WTC11 (cell line): ENCODE measurements around the gene DNAJB2. TPM values are rescaled to one million over a fixed set of nuclear protein-coding genes. Genes with fewer than 3 reads are reported as not detected.

Experiments used
- ATAC-seq: fragments of 200-7000 bp; cut with Tn5 transposase; 2 replicates; pipeline ENCODE4 v1.10.0; 2021; ENCODE audit warnings: mild to moderate bottlenecking, moderate library complexity
- CTCF ChIA-PET: fragments of 300-600 bp; sonication (Branson Sonifier 250); formaldehyde crosslinking; loops from one replicate; lab custom pipeline; 2021; ENCODE audit warnings: antibody characterized with exemption; lab: Charles Lee
- POLR2A ChIA-PET: fragments of 350-600 bp; sonication (Branson Sonifier 250); formaldehyde crosslinking; loops from one replicate; lab custom pipeline; 2021; ENCODE audit warnings: antibody characterized with exemption; lab: Charles Lee
- DNase-seq: peaks from one replicate; pipeline ENCODE4 v3.0.0; 2021; ENCODE audit warnings: low spot score
- H3K27ac Mint-ChIP-seq: 2 replicates; pipeline ENCODE4 v1.8.0; 2021; ENCODE audit warnings: mixed read lengths
- H3K27me3 Mint-ChIP-seq: 2 replicates; pipeline ENCODE4 v1.8.0; 2021; ENCODE audit warnings: low read depth, mild to moderate bottlenecking, moderate library complexity, mixed read lengths
- H3K36me3 Mint-ChIP-seq: 2 replicates; pipeline ENCODE4 v1.8.0; 2021; ENCODE audit warnings: mixed read lengths
- H3K4me1 Mint-ChIP-seq: 2 replicates; pipeline ENCODE4 v1.8.0; 2022; ENCODE audit warnings: mixed read lengths
- H3K4me3 Mint-ChIP-seq: 2 replicates; pipeline ENCODE4 v1.8.0; 2021; ENCODE audit warnings: mild to moderate bottlenecking, moderate library complexity, mixed read lengths
- H3K9me3 Mint-ChIP-seq: 2 replicates; pipeline ENCODE4 v1.8.0; 2021; ENCODE audit warnings: mixed read lengths
- ATF2 ChIP-seq: sonication (generic); formaldehyde crosslinking; IDR thresholded peaks from 2 replicates; pipeline ENCODE4 v1.8.1; 2022; ENCODE audit warnings: low read depth, missing genetic modification reagents, borderline replicate concordance
- CBFB ChIP-seq: sonication (generic); formaldehyde crosslinking; IDR thresholded peaks from 2 replicates; pipeline ENCODE4 v1.8.1; 2022; ENCODE audit warnings: mild to moderate bottlenecking, low read depth, missing genetic modification reagents
- E2F1 ChIP-seq: sonication (generic); formaldehyde crosslinking; IDR thresholded peaks from 2 replicates; pipeline ENCODE4 v1.8.0; 2022; ENCODE audit warnings: mild to moderate bottlenecking, missing genetic modification reagents
- HMGXB4 ChIP-seq: sonication (generic); formaldehyde crosslinking; IDR thresholded peaks from 2 replicates; pipeline ENCODE4 v1.8.1; 2023; ENCODE audit warnings: mild to moderate bottlenecking, moderate library complexity, missing genetic modification reagents
- MAX ChIP-seq: sonication (generic); formaldehyde crosslinking; IDR thresholded peaks from 2 replicates; pipeline ENCODE4 v1.8.0; 2022; ENCODE audit warnings: mild to moderate bottlenecking, missing genetic modification reagents
- MYBL2 ChIP-seq: sonication (generic); formaldehyde crosslinking; IDR thresholded peaks from 2 replicates; pipeline ENCODE4 v1.8.1; 2023; ENCODE audit warnings: mild to moderate bottlenecking, moderate library complexity, missing genetic modification reagents
- NFE2L1 ChIP-seq: sonication (generic); formaldehyde crosslinking; IDR thresholded peaks from 2 replicates; pipeline ENCODE4 v1.8.1; 2023; ENCODE audit warnings: missing genetic modification reagents
- OVOL2 ChIP-seq: fragments of 250-450 bp; sonication (Bioruptor Pico); IDR thresholded peaks from 2 replicates; pipeline ENCODE4 v1.9.0; 2021; ENCODE audit warnings: mild to moderate bottlenecking, borderline replicate concordance
- TCF7 ChIP-seq: sonication (generic); formaldehyde crosslinking; IDR thresholded peaks from 2 replicates; pipeline ENCODE4 v1.8.0; 2022; ENCODE audit warnings: mild to moderate bottlenecking, low read depth, missing genetic modification reagents, moderate library complexity
- TP53 ChIP-seq: sonication (generic); formaldehyde crosslinking; IDR thresholded peaks from 2 replicates; pipeline ENCODE4 v1.8.1; 2023; ENCODE audit warnings: mild to moderate bottlenecking, missing genetic modification reagents
- ZBTB43 ChIP-seq: sonication (generic); formaldehyde crosslinking; IDR thresholded peaks from 2 replicates; pipeline ENCODE4 v1.8.1; 2023; ENCODE audit warnings: mild to moderate bottlenecking, missing genetic modification reagents
- ZMAT4 ChIP-seq: fragments of 250-450 bp; sonication (Bioruptor Pico); IDR thresholded peaks from 2 replicates; pipeline ENCODE4 v1.9.0; 2021; ENCODE audit warnings: mild to moderate bottlenecking
- ZNF232 ChIP-seq: sonication (generic); formaldehyde crosslinking; IDR thresholded peaks from 2 replicates; pipeline ENCODE4 v1.8.0; 2022; ENCODE audit warnings: mild to moderate bottlenecking, missing genetic modification reagents
- ZNF317 ChIP-seq: sonication (generic); formaldehyde crosslinking; IDR thresholded peaks from 2 replicates; pipeline ENCODE4 v1.8.1; 2023; ENCODE audit warnings: low read depth, mild to moderate bottlenecking, moderate library complexity, missing genetic modification reagents, borderline replicate concordance
- ZNF532 ChIP-seq: fragments of 250-450 bp; sonication (Bioruptor Pico); IDR thresholded peaks from 2 replicates; pipeline ENCODE4 v1.9.0; 2021; ENCODE audit warnings: mild to moderate bottlenecking, borderline replicate concordance
- total RNA-seq: library from RNA; stranded (reverse); gene quantifications from 3 replicates; pipeline ENCODE4 v1.2.3, GENCODE V29; 2021

DNAJB2 gene
- total RNA-seq, 1 experiment from 2014 or later: 36.1 TPM

- TF ChIP-seq ZBTB43 (CRISPR knock-in tag) (no peak; the same call in 1 of the 2 replicates), E2F1 (CRISPR knock-in tag) (no peak), CBFB (CRISPR knock-in tag) (no peak), ATF2 (CRISPR knock-in tag) (no peak), TCF7 (CRISPR knock-in tag) (no peak), ZMAT4 (CRISPR knock-in tag) (no peak), ZNF532 (no peak), HMGXB4 (CRISPR knock-in tag) (no peak), OVOL2 (CRISPR knock-in tag) (no peak)
These were observed at the start of gene DNAJB2 (continued) for GRCh38 chr2:219279151-219279915.

- Mint-ChIP-seq H3K9me3 (no peaks in the 10 kb centered on the region), H3K27me3 (no peaks in the 10 kb centered on the region), H3K4me1 (peaks cover 12% of the 10 kb centered on the region)
- ATAC-seq: peak; percentile 15
- TF ChIP-seq ZNF317 (no peak), NFE2L1 (0 out of 2 replicates have a peak, but pooled peaks have one; percentile 13), TP53 (CRISPR knock-in tag) (0 out of 2 replicates have a peak, but pooled peaks have one; percentile 29), MYBL2 (CRISPR knock-in tag) (0 out of 2 replicates have a peak, but pooled peaks have one; percentile 5), MAX (no peak), ZNF232 (CRISPR knock-in tag) (0 out of 2 replicates have a peak, but pooled peaks have one; percentile 27)
- TF ChIP-seq, all 79 proteins: peak for 4
- peak; percentile 45 for DNase-seq
- H3K27ac Mint-ChIP-seq: peak overlapping the region; percentile 97
- peak overlapping the region; percentile 93 for H3K4me3 Mint-ChIP-seq
- CTCF ChIA-PET: interaction anchor here (1.0 to 2.4 kb wide), 5 partner anchors 12 to 69 kb away, joined by 3 to 21 read pairs (median 6); partner anchors contain the start of gene ABCB6
- peaks cover 46% of the 10 kb centered on the region for H3K36me3 Mint-ChIP-seq
- POLR2A ChIA-PET: interaction anchor here (0.6 to 2.4 kb wide), 6 partner anchors 12 to 65 kb away, joined by 3 to 18 read pairs (median 5); partner anchors contain the start of genes ABCB6, DNAJB2, GLB1L and STK16
These were observed 49.1 kb upstream of the DNAJB2 start for GRCh38 chr2:219230059-219230540.
